GM21786 (cell line): Measurements from ENCODE around the gene GALNT1.

Experiments
- ATAC-seq: cut with Tn5 transposase; IDR thresholded peaks from one replicate; pipeline ENCODE4 v1.9.1; 2021; ENCODE audit not compliant: unreplicated experiment

The GALNT1 gene

DNA sequence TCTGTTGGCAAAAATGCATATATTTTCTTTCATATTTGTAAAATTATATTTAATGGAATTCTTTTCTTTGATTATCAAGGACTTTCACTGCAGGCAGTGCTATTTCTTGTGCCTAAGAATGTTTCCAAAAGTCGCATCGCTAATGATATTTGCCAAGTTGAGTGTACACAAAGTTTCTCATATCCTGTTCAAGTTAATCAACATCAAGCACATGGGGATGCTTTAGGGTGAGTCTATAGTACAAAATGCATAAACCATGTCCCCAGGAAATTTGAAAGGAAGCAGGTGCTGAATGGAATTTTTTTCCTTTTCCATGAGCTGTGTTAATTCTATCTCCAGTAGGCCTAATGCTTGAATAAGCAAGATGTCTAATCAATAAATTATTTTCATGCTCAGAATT lies 129.7 kb downstream of the GALNT1 start:
- no peak for ATAC-seq

DNA sequence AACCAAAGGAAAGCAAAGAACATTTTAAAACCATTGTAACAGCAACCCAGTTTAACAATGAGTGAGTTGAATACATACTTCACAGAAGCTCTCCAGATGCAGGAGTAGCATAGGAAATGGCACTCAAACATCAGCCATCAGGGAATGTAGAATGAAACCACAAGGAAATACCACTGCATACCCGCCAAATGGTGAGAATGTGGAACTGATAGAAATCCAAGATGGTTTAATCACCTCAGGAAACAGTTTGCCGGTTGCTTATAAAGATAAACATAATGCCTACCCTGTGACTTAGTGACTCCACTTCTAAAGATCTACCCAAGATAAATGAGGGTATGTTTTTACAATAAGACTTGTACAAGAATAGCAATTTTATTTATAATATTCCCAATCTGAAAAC lies 132.0 kb downstream of the GALNT1 start:
- ATAC-seq: no peak

DNA sequence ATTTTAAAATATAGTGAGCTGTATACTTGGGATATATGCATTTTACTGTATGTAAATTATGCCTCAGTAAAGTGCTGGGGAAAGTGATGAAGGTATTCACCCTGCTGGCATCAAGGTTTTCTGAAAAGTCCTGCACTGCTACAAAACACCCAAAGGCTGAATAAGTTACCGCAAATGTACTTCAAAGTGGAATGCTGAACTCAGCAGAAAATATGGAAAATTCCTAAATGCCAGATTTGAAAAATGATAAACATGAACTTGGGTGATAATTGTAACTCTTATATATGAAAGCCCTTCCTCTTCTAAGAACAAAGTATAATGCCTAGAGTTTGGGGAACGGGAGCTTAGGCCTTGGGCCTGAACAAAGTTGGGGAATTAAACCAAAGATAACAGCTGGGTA lies 133.0 kb downstream of the GALNT1 start:
- ATAC-seq: no peak

DNA sequence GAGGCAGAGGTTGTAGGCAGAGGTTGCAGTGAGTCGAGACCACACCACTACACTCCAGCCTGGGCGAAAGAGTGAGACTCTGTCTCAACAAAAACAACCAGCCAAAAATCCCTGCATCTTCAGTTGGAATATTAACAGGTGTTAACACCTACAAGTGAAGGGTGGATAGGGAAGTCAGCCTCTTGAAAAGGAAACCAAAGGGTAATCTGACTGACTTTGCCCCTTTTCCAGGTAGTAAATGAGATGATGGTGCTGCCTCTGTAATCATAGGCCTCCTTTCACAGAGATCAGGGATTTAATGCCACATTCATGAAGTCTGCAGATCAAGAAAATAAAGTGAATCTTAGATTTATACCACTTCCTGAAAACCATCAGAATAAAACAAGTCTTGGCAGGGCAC lies 133.6 kb downstream of the GALNT1 start:
- ATAC-seq: no peak

DNA sequence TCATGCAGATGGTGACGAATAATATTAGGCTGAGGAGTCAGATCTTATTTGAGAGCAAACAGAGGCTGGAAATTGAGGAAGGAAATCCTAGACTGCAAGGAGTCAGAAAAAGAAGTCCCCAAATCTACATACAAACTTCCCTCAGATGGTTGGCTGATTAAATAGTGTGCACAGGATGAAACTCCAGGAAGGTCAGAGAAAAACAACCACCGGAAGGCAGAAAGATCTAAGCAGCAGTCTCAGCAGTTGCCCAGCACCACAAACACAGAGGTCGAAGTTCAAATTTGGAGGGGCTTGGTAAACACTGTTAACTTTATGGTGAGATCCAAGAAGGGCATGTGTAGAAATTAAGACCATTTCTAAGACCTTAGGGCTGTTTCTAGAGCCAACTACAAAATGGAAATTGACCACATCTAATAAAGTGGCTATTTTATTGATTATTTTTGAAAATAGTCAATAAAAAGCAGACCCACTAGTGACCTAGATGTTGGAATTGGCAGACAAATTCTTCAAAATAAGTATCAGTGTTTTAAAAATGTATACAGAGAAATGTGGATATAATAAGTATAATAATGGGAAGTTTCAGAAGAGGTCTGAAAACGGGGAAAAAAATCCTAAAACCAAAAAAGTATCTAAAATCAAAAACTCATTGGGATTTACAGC lies 134.8 kb downstream of the GALNT1 start:
- ATAC-seq: no peak

DNA sequence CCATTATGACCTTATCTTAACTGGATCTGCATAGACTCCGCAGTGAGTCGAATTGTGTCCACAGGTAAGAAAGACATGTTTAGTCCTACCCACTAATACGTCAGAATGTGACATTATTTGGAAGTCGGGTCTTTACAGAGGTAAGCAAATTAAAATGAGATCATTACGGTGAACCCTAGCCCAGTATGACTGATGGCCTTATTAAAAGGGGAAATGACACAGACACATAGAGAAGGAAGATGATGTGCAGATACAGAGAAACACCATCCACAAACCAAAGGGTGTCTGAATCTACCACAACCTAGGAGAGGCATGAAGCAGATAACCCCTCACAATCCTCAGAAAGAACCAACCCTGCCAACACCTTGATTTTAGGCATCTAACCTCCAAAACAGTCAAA lies 135.6 kb downstream of the GALNT1 start:
- ATAC-seq: no peak

DNA sequence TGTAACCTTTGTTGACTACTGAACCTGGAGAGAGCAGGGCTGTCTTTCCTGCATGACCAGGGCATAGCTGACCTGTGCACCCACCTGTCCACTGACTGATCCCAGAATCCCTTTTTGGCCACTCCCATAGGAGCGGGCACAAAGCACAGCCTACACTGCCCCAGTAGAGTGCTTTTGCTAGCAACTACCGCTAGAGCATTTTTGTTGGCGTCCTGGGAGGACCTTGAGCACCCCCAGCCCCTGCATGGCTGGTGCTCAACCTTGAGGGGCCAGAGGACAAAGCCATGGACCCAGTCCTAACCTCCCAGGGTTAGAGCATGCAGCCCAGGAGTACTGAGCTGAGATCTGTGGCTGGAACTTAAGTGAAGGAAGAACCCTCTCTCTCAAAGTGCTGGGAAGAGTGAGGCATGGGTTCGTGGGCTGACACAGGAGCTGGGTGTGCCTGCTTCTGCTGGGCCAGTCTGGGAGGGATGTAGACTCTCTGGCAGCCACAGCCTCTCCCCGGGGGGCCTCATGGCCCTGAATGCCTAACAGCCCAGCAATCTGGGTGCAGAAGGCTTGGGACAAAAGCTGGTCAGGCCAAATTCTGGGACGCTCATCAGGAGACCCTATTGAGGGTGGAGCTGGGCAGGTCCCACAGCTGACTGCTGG lies 140.0 kb downstream of the GALNT1 start:
- ATAC-seq: no peak

DNA sequence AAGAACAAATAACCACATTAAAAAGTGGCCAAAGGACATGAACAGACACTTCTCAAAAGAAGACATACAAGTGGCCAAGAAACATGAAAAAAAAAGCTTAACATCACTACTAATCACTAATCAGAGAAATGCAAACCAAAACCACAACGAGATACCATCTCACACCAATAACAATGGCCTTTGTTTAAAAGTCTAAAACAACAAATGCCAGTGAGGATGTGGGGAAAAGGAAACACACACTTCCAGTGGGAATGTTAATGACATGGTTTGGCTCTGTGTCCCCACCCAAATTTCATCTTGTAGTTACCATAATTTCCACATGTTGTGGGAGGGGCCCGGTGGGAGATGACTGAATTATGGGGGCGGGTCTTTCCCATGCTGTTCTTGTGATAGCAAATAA lies 147.1 kb downstream of the GALNT1 start:
- ATAC-seq: no peak

DNA sequence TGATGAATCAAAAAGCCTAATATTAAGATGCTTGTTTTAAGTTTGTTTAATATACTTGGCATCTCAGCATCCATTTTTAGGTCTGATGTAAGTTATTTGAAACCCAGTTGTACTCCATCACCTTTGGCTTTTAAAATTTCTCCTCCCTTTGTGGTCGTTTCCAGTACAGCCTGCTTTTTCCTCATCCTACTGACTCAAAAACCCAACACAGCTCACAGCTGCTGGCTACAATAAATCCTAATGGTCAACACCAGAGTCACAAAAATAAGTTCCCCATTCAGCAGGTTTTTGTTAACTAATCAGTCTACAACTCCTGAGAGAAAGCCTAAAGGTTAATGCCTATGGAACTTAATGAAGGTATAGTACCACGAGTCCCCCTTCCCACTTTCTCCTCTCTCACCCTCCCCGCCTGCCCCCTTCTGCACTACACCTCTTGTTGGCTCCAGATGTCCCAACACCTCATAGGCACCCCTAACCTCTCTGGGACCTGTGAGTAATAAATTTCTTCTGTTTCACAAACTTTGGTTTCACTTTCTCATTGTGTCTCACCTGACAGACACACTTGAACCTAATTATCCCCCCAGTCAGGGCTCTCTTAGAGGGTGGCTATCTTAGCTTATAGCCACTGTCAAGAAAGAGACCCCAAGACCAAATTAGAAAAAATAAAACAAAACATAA lies 148.6 kb downstream of the GALNT1 start:
- ATAC-seq: no peak

DNA sequence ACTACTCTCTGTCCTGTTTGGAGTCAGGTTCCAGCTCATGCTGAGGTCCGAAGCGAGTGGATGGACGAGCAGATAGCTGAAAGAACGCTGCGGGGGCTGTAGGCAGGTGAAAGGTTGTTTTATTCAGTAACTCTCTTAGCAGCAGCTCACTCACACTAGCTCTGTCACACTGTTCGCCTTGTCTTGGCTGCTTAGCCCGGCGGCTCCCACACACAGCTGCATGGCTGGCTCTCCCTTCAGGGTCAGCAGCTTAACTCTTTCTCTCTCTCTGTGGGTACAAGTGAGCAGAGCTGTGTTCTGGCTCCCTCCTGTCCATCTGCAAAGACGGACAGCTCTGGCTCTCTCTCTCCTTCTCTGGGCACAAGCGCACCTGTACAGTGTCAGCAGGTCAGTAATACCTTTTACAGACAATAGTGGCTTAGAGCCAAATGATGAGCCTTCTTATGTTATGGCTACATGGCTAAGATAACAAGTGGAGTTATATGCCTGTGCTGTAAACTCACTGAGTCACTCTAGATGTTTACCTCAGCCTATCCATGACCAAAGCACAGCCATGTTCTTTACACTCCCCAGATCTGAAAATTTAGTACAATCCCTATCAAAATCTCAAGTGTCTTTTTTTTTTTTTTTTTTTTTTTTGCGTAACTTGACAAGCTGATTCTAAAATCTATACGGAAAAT lies 149.3 kb downstream of the GALNT1 start:
- no peak for ATAC-seq

DNA sequence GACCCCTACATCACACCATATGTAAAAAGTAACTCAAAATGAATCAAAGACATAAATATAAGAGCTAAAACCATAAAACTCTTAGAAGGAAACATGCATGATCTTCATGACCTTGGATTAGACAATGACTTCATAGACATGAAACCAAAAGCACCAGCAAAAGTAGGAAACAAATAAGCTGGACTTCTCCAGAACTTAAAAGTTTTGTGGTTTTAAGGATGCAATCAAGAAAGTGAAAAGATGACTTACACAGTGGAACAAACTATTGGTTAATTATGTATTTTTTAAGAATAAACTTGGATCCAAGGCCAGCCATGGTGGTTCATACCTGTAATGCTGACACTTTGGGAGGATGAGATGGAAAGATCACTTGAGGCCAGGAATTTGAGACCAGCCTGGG lies 150.2 kb downstream of the GALNT1 start:
- no peak for ATAC-seq

DNA sequence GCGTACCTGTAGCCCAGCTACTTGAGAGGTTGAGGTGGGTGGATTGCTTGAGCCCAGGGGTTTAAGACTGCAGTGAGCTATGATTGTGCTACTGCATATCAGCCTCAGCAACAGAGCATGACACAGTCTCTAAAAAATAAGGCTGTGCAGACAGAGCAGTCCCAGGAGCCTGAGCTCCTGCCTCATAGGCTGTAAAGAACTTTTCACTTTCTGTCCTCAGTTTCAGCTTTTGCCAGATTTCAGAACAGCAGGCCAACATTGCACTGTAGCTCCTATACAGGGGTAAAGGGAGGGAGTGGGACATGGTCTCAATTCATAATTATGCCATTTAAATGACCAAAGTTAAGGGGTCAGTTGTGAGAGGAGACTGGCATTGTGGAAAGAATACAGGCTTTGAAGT lies 150.6 kb downstream of the GALNT1 start:
- no peak for ATAC-seq

DNA sequence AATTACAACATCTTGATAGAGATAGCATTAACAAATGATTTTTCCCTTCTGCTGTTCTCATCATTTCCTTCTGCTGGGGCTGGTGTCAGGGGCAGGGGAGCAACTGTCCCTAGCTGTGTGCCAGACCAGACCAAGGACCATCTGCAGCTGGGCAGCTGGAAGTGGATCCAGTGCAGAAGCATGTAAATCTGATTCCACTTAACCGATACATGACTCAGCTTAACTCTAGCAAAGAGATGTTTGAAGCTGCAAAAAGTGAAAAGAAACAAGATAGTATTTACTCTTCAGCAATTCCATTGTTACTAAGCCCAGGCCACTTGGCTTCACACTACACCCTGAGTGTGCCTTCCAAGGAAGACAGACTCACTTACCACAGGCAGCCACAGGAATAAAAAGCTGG lies 151.1 kb downstream of the GALNT1 start:
- ATAC-seq: no peak

DNA sequence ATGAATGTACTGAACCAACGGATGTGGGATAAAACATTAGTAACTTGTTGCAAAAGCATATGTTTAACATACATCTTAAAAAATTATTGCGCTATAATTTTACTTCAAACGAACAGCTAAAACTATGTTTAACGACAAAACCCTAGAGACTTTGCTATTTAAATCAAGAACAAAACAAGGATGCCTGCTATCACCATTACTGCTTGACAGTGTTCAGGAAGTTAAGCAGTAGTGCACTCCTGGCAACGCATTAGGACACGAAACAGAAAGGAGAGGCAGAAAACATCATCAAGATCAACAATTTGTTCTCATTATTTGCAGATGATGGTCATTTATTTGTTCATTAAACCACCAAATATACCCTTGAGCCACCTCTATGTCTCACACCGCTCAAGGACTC lies 151.9 kb downstream of the GALNT1 start:
- ATAC-seq: no peak

DNA sequence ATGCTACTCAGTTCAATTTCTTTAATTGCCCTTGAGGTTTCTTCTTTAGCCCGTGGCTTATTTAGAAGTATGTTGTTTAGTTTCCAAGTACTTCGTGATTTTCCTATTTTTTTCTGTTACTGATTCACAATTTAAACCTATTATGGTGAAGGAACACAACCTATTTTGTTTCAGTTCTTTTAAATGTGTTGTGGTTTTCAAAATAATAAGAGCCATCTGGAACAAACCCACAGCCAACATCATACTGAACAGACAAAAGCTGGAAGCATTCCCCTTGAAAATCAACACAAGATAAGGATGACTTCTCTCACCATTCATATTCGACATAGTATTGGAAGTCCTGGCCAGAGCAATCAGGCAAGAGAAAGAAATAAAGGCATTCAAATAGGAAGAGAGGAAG lies 155.2 kb downstream of the GALNT1 start:
- no peak for ATAC-seq

DNA sequence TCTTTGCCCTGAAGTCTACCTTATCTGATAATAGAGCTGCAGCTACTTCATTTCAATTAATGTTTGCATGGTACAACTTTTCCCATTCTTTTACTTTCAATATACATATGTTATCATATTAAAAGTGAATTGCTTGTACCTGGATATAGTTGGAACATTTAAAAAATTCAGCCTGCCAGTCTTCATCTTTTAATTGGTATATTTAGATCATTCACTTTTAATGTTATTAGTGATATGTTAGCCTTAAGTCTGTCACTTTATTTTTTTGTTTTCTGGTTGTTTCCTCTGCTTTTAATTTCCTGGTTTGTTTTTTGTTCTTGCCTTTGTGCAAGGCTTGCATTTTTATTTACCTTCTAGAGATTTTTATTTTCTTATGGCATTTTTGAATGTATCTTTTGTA lies 158.2 kb downstream of the GALNT1 start:
- no peak for ATAC-seq

DNA sequence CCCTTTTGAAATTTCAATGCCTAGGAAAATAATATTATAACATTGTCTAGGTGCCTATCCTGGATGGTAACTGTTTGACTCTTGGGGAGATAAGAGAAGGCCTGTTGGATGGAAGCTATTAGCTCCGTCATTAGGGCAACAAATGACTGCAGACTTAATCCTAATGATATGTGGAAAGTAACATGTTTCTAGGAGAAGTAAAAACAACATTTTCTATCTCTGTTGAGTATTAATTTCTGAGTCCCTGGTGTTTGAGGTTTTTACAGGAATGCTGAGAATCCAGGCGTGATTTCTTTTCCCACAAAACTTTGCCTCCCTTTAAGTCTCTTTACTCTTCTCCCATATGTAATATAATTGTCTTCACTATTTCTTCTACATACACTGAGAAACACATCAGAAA lies 159.1 kb downstream of the GALNT1 start:
- no peak for ATAC-seq

DNA sequence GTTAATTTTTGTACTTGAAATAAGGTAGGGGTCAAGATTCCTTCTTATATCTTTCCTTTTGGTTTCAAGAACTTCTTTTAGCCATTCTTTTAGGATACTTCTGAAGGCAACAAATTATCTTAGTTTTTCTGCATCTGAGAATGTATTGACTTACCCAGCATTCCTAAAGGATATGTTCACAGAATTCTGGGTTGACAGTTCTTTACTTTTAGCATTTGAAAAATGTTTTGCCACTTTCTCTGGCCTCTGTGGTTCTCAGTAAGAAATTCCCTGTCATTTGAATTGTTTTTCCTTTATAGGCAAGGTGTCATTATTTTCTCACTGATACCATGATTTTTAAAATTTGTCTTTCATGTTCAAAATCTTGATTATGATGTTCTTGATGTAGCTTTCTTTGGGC lies 162.4 kb downstream of the GALNT1 start:
- no peak for ATAC-seq

DNA sequence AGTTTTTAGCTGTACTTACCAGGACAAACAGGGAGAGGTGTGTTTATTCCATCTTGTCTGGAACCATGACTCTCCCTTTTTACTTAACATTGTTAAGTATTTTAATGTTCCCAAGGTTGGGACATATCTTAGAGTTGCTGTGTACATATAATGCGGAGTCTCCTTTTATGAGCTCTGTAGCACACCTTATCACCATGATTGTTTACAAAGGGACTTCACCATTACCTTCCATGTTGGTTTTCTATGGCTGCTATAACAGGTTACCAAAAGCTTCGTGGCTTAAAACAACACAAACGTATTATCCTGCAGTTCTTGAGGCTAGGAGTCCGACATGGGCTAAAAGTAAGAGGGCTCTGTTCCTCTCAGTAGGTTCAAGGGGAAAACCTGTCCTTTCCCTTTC lies 164.3 kb downstream of the GALNT1 start:
- ATAC-seq: no peak

DNA sequence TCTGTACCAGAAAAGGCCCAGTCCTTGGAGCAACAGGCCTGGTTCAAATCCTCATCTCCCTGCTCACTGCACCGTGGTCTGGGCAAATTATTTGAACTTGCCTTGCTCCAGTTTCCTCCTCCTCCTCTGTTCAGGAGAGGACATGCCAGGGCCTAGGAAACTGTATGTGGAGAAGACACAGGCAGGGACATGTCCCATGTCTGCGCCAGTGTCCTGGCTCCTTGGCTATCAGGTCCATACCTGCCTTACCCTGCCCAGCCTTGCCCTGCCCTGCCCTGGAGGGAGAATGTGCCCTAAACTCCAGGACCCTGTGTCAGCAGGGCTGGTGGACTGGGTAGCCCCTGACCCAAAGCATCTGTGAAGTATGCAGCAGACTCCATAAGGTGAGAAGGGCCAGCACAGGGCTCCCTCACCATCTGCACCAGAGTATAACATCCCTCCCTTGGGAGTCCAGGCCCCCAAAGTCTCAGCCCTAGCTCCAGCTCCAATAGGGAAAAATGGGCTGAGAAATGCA lies 165.3 kb downstream of the GALNT1 start:
- ATAC-seq: no peak

DNA sequence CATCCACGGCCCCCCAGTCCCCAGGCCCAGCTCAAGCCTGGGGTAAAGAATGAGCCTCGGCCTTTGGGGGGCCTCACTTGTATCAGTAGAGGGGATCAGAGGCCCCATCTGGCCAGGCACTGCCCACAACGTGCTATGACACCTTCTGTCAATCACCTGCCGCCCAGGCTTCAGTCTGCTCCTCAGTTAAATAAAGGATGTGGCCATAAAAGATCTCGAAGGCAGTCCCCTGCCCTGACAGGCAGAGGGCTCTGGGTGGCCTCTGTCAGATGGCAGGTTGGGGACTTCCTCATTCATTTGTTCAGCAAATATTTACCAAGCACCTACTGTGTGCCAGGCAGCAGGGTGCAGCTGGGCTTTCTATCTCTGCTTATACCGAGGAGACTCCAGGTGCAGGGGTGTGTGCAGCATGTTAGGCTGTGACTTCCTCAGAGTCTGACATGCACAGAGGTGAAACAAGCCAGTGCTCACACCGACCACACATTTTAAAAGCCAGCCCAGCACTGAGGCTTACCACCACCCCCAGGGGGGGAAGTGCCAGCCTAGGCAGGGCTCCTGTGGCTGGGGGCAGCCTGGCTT lies 166.4 kb downstream of the GALNT1 start:
- no peak for ATAC-seq
